ENCODE data around the gene MTAP. TPM values are rescaled to one million over a fixed set of nuclear protein-coding genes. Genes with fewer than 3 reads are reported as not detected.

Gene MTAP
- polyA plus RNA-seq, 3 donors, result 7.4 to 11.3 (median 7.8) TPM

DNA sequence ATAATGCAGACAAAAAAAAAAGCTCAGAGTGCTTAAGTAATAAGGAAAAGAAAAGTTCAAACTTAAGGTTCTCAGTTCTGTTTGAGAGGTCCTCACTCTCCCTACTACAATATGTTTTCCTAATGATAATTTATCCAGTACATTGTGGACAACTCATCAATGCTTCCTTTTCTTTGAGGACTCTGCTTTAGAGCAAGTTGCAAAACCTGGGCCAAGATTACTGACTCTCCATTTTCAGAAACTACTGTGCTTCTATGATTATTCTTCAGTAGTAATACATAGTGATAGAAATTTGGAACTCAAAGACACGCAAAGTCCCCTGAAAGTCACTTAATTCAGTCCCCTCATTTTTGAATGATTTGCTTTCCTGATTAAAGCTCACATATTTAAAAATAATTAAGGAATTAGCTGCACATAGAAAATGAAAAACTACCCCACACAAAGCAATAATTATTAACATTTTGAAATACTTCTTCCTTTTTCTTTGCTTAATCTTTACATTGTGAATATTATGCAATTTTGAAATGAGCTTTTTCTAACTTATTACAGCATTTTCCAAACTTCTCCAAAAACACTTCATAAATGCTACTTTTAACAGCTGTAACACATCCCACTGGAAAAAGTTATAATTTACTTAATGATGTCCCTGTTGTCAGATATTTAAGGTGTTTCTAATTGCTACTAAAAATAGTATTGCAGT, 180.6 kb downstream of the MTAP start:
- no CpG with 5 or more reads among the region's 1 CpG for whole genome bisulfite sequencing (ENCODE audit: insufficient coverage)
- Histone ChIP-seq H4K20me1 (ENCODE audit: insufficient read depth, low read length) (no peaks in the 10 kb centered on the region), H3K79me2 (ENCODE audit: insufficient read depth, low read length) (no peaks in the 10 kb centered on the region), H3K36me3 (replicated peaks in 1 of 2; ENCODE audit: control insufficient read depth in 1 of 2, insufficient read depth in 2 of 2, low read length in 2 of 2) (no peaks in the 10 kb centered on the region), H3K4me2 (replicated peaks; ENCODE audit: extremely low read depth, low read length, poor library complexity, severe bottlenecking) (peak overlapping the region; percentile 49), H2AFZ (ENCODE audit: insufficient read depth, low read depth, low read length, poor library complexity, severe bottlenecking) (no peak overlapping the region), H3K4me3 (replicated peaks in 1 of 3; ENCODE audit: low read depth in 2 of 3, low read length in 3 of 3) (peak overlapping the region in 1 of 3 experiments; percentile 35), H3K9me3 (replicated peaks in 1 of 2; ENCODE audit: control insufficient read depth in 1 of 2, insufficient read depth in 1 of 2, low read length in 2 of 2) (no peaks in the 10 kb centered on the region), H3K9ac (ENCODE audit: insufficient read depth, low read length, poor library complexity, severe bottlenecking) (no peak overlapping the region), H3K27ac (ENCODE audit: low read depth in 1 of 2, low read length in 2 of 2) (peak overlapping the region in 1 of 2 donors; percentile 68), H3K27me3 (ENCODE audit: control insufficient read depth in 2 of 2, insufficient read depth in 2 of 2, low read length in 2 of 2) (peaks cover 49 to 70% of the 10 kb centered on the region in 2 donors), H3K4me1 (ENCODE audit: control insufficient read depth in 1 of 2, insufficient read depth in 2 of 2, low read length in 2 of 2) (peaks cover 17 to 42% of the 10 kb centered on the region in 2 donors)
- TF ChIP-seq, protein P1, sequence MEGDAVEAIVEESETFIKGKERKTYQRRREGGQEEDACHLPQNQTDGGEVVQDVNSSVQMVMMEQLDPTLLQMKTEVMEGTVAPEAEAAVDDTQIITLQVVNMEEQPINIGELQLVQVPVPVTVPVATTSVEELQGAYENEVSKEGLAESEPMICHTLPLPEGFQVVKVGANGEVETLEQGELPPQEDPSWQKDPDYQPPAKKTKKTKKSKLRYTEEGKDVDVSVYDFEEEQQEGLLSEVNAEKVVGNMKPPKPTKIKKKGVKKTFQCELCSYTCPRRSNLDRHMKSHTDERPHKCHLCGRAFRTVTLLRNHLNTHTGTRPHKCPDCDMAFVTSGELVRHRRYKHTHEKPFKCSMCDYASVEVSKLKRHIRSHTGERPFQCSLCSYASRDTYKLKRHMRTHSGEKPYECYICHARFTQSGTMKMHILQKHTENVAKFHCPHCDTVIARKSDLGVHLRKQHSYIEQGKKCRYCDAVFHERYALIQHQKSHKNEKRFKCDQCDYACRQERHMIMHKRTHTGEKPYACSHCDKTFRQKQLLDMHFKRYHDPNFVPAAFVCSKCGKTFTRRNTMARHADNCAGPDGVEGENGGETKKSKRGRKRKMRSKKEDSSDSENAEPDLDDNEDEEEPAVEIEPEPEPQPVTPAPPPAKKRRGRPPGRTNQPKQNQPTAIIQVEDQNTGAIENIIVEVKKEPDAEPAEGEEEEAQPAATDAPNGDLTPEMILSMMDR (IDR thresholded peaks at IDR 0.05), result no peak
- Mint-ChIP-seq H3K4me1 (peaks cover 38% of the 10 kb centered on the region), H3K4me3 (peak overlapping the region in 1 of 2 donors; percentile 64), H3K27me3 (ENCODE audit: low read depth in 3 of 3) (peaks cover 29 to 42% (median 41%) of the 10 kb centered on the region in 3 donors), H3K36me3 (peaks cover 2 to 3% of the 10 kb centered on the region in 2 donors), H3K27ac (peak overlapping the region; percentile 6 to 92 (median 80)), H3K9me3 (peaks cover 2 to 12% (median 6%) of the 10 kb centered on the region in 7 donors)
- intact Hi-C loops (cut with micrococcal nuclease), result no loop called here
- no peak for DNase-seq

DNA sequence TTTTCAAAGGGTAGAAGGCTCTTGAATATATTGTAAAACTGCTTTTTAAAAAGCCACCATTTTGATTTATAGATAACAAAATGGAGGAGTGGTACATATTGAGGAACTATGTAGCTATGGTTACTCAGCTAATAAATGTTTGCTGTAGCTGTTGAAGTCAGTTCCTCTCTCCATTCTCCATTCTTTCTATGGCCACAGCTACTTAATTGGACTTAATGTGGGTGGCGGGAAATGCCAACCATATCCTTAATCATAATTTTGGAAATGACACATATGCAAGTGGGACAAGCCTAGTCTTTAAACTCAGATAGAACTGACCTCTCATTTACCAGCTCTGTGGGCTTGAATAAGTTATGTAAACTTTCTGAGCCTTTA, 181.1 kb downstream of the MTAP start:
- H3K27ac Mint-ChIP-seq, result peak overlapping the region; percentile 6 to 92 (median 80)
- no peaks in the 10 kb centered on the region for H3K79me2 ChIP-seq (ENCODE audit: insufficient read depth, low read length)

More for the DNA sequence above, 181.1 kb downstream of the MTAP start:
- Histone ChIP-seq H3K9me3 (replicated peaks in 1 of 2; ENCODE audit: control insufficient read depth in 1 of 2, insufficient read depth in 1 of 2, low read length in 2 of 2) (no peaks in the 10 kb centered on the region), H3K4me2 (replicated peaks; ENCODE audit: extremely low read depth, low read length, poor library complexity, severe bottlenecking) (peak overlapping the region; percentile 49), H3K36me3 (replicated peaks in 1 of 2; ENCODE audit: control insufficient read depth in 1 of 2, insufficient read depth in 2 of 2, low read length in 2 of 2) (no peaks in the 10 kb centered on the region), H2AFZ (ENCODE audit: insufficient read depth, low read depth, low read length, poor library complexity, severe bottlenecking) (no peak overlapping the region), H3K27me3 (ENCODE audit: control insufficient read depth in 2 of 2, insufficient read depth in 2 of 2, low read length in 2 of 2) (peaks cover 48 to 70% of the 10 kb centered on the region in 2 donors), H4K20me1 (ENCODE audit: insufficient read depth, low read length) (no peaks in the 10 kb centered on the region), H3K4me1 (ENCODE audit: control insufficient read depth in 1 of 2, insufficient read depth in 2 of 2, low read length in 2 of 2) (peaks cover 17 to 42% of the 10 kb centered on the region in 2 donors), H3K4me3 (replicated peaks in 1 of 3; ENCODE audit: low read depth in 2 of 3, low read length in 3 of 3) (peak overlapping the region in 1 of 3 experiments; percentile 35), H3K9ac (ENCODE audit: insufficient read depth, low read length, poor library complexity, severe bottlenecking) (no peak overlapping the region), H3K27ac (ENCODE audit: low read depth in 1 of 2, low read length in 2 of 2) (peak overlapping the region in 1 of 2 donors; percentile 68)
- Mint-ChIP-seq H3K4me3 (no peak overlapping the region), H3K36me3 (peaks cover 2 to 5% of the 10 kb centered on the region in 2 donors), H3K9me3 (peaks cover 2 to 12% (median 6%) of the 10 kb centered on the region in 7 donors), H3K4me1 (peaks cover 38% of the 10 kb centered on the region), H3K27me3 (ENCODE audit: low read depth in 3 of 3) (peaks cover 33 to 46% (median 42%) of the 10 kb centered on the region in 3 donors)
- DNase-seq, result peak in 2 of 3 donors; percentile 59 to 72
- TF ChIP-seq, protein P1 (IDR thresholded peaks at IDR 0.05), result no peak
- no CpG with 5 or more reads among the region's 1 CpG for WGBS (ENCODE audit: insufficient coverage)
- intact Hi-C loops (cut with micrococcal nuclease), result no loop called here
